Measurements from ENCODE around the gene P2RX3. TPM values are rescaled to one million over a fixed set of nuclear protein-coding genes. Genes with fewer than 3 reads are reported as not detected.

The P2RX3 gene
- polyA plus RNA-seq, 3 donors, result 0.76 to 1.4 (median 0.83) TPM

- DNase-seq, result no peak
Measured at GRCh38 chr11:57421066-57421465, 82.9 kb downstream of the P2RX3 start.

- no peak for DNase-seq
Measured at GRCh38 chr11:57421805-57422204, 83.7 kb downstream of the P2RX3 start.

Other genes with a start within 250 kb of the P2RX3 start
- 1 to 10 TPM; 3.4 to 4.5 (median 4.5) TPM for gene LRRC55, start 156.4 kb upstream of the P2RX3 start, polyA plus RNA-seq (ENCODE audit: insufficient read length in 3 of 3)
- 100 to 1,000 TPM in 1 of 3 donors, 10 to 100 TPM in 2; 95.0 to 111 (median 96.0) TPM for gene APLNR, start 101.1 kb upstream of the P2RX3 start, polyA plus RNA-seq (ENCODE audit: insufficient read length in 3 of 3)
- gene TNKS1BP1, start 13.4 kb upstream of the P2RX3 start, polyA plus RNA-seq (ENCODE audit: insufficient read length in 3 of 3), result 10 to 100 TPM; 66.2 to 76.4 (median 67.6) TPM
- 100 to 1,000 TPM; 162 to 212 (median 183) TPM for gene SSRP1, start 2.5 kb upstream of the P2RX3 start, polyA plus RNA-seq (ENCODE audit: insufficient read length in 3 of 3)
- under 1 TPM; 0.26 to 0.77 (median 0.52) TPM for gene PRG3, start 42.8 kb downstream of the P2RX3 start, polyA plus RNA-seq (ENCODE audit: insufficient read length in 3 of 3)
- 1 to 10 TPM in 1 of 3 donors, under 1 TPM in 2; 0.59 to 1.5 (median 0.88) TPM for gene PRG2, start 52.3 kb downstream of the P2RX3 start, polyA plus RNA-seq (ENCODE audit: insufficient read length in 3 of 3)
- 10 to 100 TPM; 20.3 to 25.0 (median 24.4) TPM for gene SLC43A3, start 88.8 kb downstream of the P2RX3 start, polyA plus RNA-seq (ENCODE audit: insufficient read length in 3 of 3)
- gene RTN4RL2, start 122.2 kb downstream of the P2RX3 start, polyA plus RNA-seq (ENCODE audit: insufficient read length in 3 of 3), result 1 to 10 TPM; 2.8 to 4.7 (median 3.8) TPM
- 1 to 10 TPM; 5.0 to 6.5 (median 5.5) TPM for gene SLC43A1, start 177.3 kb downstream of the P2RX3 start, polyA plus RNA-seq (ENCODE audit: insufficient read length in 3 of 3)
- 10 to 100 TPM; 33.1 to 47.7 (median 40.0) TPM for gene TIMM10, start 192.4 kb downstream of the P2RX3 start, polyA plus RNA-seq (ENCODE audit: insufficient read length in 3 of 3)
- under 1 TPM; 0.17 to 0.37 (median 0.30) TPM for gene SMTNL1, start 199.2 kb downstream of the P2RX3 start, polyA plus RNA-seq (ENCODE audit: insufficient read length in 3 of 3)
- 10 to 100 TPM; 30.6 to 40.3 (median 34.2) TPM for gene UBE2L6, start 229.3 kb downstream of the P2RX3 start, polyA plus RNA-seq (ENCODE audit: insufficient read length in 3 of 3)